GM19463 (cell line): ENCODE results near the gene IQCE.

Source experiments
- ATAC-seq: cut with Tn5 transposase; IDR thresholded peaks from one replicate; pipeline ENCODE4 v1.9.1; 2021; ENCODE audit warnings: mild to moderate bottlenecking, moderate library complexity; ENCODE audit not compliant: unreplicated experiment

The IQCE gene

DNA sequence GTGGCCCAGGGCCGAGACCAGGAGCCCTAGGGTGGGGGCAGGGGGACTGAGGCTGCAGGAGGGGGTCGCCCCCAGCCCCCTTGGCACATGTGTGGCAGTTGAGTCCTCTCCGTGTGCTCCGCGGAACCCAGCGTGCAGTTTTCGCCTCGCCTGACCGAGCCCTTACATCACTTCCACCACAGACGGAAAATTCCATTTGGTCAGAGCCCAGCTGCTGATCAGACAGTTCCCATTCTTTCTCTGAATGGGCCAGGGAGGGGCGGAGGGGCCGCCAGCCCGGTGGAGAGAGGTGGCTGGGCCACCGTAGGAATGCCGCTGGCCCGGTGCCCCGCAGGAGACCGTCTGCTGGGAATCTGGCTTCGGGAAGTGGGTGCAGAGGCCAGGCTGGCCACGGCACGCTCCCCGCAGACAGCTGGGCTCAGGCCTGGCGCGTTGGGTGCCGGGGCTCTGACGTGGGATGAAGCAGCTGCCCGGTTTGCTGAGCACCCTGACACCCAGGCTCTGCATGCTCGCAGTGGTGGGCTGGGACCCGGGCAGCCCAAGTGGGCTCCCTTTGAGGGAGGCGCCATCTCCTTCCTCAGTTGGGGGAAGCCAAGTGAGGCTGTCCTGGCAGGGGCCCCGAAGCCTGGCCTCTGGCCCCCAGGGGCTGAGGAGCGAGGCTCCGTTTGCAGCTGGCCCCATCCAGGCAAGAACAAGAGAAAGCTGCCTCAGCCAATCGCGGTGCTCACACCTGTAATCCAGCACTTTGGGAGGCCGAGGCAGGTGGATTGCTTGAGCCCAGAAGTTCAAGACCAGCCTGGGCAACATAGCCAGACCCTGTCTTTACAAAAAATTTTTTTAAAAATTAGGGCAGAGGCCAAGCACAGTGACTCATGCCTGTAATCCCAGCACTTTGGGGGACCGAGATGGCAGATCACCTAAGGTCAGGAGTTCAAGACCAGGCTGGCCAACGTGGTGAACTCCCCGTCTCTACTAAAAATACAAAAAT, 82.9 kb downstream of the IQCE start:
- peak; percentile 46 for ATAC-seq

DNA sequence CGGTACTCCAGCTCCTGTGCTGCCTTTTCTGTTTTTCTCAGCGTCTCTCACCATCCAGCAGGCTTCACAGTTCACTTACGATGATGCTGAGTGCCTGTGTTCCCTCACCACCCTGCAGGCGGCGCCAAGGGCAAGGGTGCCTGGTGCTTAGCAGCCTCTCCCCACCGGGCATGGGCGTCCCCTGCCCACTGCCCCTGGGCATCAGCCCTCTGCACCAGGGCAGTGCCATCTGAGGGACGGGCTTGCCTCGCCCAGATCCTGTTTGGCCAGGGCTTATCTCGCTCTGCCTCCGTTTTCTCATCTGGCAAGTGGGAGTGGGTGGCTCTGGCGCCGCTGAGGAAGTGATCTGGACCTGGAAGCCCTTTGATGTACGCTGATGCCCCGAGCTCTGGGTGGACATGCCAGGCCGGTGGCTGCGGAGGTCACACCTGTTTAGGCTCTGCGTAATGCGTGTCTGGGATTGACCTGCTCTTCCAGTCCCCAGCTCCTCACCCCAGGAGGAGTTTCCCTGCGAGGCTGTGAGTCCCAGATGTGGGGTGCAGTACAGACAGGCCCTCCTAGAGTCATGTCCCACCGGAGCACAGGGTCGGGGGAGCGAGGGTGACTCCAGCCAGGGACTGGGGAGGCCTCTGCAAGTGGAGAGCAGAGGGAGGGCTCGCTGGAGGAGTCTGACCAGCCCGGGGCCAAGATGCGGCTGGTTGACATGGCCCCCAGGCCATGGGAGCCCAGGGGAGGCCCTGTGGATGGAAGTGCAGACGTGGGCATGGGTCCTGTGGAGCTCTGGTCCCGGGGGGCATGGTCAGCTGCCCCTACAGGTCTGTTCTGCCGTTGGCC, 84.8 kb downstream of the IQCE start:
- no peak for ATAC-seq

DNA sequence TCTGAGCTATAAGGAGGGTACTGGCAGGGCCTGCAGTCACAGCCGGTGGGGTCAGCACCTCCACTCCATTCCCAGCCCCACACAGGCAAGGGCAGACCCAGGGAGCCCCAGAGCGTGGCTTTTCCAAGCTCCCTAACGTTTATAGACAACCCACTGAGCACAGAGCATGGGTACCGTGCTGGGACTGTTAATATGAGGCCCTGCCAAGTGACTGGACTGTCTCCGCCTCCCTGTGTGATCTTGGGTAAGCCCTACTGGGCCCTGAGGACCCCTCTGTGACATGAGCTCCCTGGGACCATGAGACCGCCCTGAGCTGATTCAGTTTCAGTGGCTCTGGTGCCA, 85.4 kb downstream of the IQCE start:
- ATAC-seq, result no peak

DNA sequence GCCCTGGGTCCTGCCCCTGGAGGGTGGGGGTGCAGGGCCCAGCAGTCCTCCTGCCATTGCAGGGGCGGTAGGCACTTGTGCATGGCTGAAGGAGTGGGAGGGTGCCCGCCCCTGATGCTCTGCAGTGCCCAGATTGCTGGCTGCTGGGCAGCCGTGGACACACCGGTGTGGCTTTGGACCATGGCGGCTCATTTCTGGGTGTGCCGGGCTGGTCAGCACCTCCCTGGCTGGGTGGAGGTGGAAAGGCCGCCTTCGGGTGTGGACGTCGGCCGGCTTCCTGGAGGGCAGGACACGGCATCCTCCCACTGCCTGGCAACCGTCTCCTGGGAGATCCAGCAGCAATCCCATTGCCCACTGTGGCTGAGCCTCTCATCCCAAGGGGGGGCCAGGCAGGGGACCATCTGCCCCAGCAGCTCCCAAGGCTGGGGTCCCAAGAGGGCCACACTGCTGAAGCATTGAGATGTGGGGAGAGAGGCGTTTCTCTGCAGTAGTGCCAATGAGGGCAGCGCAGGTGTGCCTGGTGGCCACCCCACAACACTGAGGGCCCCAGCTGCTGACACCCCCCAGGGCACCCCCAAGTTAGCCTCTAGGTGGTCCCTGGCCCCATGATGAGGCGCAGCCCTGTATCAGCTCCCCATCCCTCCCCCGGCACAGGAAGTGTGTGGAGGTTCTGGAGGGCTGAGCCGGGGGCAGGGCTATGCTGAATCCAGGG, 85.9 kb downstream of the IQCE start:
- peak; percentile 25 for ATAC-seq

DNA sequence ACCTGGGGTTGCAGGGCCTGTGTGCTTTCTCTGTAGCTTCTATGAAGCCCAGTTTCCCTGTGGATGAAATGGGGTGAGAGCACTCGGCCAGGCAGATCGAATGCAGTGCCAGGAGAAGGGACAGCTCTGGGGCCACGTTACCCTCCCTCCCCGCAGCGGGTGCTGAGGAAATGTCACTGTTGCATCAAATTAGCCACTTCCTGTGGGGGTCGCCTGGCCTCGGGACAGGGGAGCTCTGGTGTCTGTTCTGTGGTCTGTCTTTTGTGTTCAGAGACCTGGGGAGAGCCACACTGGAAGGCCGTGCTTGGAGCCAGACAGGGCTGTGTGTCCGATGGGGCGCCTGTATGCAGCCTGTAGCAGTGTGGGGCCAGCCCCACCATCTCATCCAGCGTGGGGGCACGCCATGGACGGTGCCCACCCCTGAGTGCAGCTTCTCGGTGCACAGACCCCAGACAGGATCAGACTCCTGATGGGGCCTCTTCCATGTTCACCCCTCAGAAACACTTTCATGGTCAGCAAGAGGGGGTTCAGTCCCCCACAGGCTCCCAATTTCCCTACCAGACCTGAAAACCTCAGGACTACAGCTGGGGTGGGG, 86.6 kb downstream of the IQCE start:
- peak; percentile 54 for ATAC-seq

DNA sequence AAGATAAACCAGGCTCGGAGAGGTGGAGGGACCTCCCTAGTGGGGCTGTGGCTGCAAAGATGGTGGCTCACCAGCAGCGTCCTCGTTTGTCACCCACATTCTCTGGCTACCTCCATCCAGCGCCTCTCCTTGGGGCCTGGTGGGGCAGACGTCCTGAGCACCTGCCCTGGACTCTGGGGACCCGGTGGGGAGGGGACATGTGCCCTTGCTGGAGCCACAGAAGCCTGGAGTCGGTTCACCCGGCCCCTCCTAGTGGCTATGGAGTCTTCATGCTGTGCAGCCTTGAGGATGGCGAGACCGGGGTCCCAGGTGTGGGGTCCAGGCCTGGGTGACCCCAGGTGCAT, 87.5 kb downstream of the IQCE start:
- no peak for ATAC-seq

DNA sequence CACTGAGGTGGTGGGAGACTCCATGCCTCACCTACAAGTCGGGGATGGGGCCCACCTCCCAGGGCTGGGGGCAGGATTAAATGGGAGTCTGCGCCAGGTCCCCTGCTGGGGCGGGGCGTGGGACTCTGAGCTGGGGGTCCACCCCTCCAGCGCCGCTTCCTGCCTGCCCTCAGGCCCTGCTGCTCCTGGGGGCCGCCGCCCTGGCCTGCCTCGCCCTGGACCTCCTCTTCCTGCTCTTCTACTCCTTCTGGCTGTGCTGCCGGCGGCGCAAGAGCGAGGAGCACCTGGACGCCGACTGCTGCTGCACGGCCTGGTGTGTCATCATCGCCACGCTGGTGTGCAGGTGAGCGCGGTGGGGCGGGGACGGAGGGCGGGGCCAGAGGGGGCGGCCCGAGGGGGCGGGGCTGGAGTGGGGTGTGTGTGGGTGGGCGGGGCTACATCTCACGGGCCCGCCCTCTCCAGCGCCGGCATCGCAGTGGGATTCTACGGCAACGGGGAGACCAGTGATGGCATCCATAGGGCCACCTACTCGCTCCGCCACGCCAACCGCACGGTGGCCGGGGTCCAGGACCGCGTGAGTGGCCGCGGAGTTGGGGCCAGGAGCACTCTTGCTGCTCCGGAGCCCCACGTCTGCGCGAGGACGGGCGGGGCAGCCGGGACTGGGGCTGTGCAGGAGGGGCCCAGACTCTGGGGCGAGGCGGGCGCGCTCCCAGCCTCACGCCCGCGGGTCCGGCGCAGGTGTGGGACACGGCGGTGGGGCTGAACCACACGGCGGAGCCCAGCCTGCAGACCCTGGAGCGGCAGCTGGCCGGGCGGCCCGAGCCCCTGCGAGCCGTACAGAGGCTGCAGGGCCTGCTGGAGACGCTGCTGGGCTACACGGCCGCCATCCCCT, 88.1 kb downstream of the IQCE start:
- ATAC-seq, result no peak

DNA sequence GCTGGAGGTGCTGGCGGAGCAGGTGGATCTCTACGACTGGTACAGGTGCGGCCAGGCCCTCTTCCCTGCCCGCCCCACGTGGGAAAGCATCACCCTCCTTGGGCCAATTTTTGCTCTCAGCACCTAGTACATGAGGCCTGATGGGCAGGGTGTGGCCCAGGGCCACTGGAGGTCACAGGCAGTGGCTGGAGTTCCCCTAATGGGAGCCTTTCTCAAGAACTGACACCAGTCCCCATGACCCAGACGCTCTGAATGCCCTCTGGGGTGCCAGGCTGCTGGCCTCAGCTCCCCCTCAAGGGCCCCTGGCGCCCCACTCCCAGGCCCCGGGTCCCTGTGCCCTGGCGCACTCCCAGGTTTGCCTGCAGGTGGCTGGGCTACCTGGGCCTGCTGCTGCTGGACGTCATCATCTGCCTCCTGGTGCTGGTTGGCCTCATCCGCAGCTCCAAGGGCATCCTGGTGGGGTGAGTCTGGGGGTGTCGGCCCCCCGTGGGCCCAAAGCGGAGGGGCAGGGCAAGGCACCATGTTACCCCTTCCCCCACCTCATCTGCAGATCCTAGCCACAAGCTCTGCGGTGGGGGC, 88.9 kb downstream of the IQCE start:
- no peak for ATAC-seq

DNA sequence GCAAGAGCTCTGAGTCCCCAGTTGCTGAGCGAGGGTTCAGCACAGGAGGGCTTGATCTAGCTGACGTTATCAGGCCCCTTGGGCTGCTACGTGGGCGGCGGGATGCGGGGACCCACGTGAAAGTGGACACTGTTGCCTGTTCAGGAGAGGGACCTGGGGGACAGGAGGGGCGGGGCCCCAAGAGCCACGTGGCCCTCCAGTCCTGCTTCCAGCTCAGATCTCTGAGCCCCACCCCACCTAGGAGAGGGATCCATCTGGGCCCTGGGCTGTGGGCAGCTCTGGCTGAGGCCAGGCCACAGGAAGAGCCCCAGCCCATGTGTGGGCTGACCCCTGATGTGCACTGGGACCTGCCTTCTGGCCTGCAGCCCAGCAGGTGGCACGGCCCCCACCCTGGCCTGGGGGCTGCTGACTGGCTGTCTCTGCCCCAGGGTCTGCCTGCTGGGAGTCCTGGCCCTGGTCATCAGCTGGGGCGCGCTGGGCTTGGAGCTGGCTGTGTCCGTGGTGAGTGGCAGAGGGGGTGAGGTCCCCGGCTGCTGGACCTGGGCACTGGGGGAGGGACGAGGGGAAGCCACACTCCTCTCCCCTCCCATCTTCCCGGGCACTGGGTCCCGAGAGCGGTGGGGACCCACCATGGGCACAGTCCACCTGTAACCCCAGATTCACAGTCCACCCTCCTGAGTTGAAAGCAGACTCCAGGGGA, 90.5 kb downstream of the IQCE start:
- no peak for ATAC-seq

DNA sequence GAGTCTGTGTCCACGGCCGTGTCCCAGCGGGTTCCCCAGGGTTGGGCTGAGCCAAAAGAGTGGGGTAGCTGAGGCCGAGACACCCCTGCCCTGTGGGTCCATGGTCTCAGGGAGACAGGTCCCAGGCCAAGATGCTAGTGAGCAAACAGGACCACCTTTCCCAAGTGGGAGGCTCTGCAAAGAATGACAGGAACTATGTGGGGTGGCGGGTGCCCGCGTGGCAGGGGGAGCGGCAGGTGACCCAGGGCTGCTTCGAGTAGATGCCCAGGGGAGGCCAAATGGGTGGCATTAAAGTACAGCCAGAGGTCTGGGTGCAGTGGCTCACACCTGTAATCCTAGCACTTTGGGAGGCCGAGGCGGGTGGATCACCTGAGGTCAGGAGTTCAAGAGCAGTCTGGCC, 91.2 kb downstream of the IQCE start:
- no peak for ATAC-seq

DNA sequence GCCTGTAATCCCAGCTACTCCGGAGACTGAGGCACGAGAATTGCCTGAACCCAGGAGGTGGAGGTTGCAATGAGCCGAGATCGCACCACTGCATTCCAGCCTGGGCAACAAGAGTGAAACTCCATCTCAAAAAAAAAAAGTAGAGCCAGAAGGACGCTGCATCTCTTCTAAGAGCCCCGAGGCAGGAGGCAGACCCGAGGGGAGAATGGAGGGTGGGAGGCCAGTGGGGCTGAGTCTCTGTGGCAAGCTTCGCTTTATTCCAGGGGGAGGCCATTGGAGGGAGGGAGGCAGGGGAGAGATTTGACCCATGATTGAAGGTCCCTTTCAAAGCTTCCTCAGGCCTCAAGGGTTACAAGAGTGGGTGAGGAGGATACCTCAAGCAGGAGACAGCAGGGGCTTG, 91.7 kb downstream of the IQCE start:
- ATAC-seq, result no peak

DNA sequence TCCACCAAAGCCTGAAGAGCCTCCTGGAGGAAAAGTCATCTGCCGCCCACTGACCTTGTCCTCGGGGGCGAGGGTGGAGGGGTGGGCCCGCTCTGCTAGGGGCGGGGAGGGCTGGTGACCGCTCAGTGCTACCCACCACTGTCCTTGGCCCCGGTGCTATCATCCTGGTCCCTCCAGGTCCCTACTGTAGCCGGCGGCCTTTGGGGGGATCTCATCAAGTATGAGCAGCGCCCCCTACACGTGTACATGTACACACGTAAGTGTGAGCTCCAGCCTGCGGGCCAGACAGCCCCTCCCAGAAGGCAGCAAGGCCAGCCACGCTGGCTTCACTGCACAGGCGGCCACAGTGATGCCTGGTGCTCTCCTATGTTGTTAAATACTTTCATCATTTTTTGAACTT, 92.6 kb downstream of the IQCE start:
- no peak for ATAC-seq

DNA sequence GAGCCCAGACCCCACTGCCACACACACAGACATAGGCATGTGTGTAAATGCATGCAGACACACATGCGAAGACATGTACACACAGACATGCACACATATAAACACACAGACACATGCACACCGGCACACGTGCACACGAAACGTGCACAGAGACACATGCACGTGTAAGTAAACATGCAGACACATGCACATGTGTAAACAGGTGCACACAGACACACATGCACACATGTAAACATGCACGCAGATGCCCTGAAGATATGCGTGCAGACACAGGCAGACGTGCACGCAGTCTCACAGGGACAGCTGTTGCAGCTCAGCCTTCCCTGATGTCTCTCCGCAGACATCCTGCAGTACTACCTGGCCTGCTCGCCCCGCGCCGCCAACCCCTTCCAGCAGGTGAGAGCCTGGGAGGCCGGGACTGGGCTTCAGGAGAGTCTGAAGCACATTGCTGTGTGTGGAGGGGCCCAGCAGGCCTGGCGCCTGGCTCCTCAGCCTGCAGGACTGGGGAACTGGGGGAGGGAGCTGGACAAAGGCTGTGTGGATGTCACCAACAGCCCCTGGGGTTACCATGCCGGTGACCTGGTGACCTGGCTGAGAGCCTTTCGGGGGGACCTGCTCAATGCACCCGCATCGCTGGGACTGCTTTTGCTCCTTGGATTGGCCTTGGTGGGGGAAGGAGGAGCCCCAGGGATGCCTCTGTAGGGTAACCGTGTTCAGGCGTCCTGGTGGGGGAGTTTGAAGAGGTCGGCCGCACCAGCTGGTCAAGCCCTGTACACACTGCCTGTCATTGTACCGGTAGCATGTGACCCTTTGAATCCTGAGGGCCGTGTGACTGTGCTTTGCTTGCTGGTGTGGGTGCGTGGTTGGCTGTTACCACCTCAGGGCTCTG, 93.3 kb downstream of the IQCE start:
- no peak for ATAC-seq

DNA sequence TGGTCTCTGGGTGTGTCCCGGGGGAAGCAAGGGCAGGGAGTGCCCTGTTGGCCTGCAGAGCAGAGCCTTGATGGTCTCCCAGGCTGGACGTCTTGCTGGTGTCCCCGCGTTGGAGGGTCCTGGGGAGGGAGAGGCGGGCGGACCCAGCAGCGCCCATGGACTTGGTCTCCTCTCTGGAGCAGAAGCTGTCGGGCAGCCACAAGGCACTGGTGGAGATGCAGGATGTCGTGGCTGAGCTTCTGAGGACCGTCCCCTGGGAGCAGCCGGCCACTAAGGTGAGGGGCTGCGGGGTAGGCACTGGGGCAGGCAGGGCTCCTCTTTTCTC, 93.9 kb downstream of the IQCE start:
- no peak for ATAC-seq

DNA sequence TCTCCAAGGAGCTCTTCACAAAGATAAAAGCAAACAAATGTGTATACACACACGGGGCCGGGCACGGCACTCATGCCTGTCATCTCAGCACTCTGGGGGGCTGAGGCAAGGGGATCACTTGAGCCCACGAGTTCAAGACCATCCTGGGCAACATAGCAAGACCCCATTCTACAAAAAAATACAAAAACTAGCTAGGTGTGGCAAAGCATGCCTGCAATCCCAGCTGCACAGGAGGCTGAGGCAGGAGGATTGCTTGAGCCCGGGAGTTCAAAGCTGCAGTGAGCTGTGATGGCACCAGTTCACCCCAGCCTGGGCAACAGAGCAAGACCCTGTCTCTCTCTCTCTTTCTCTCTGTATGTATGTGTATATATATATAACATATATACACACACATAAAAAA, 95.3 kb downstream of the IQCE start:
- no peak for ATAC-seq

DNA sequence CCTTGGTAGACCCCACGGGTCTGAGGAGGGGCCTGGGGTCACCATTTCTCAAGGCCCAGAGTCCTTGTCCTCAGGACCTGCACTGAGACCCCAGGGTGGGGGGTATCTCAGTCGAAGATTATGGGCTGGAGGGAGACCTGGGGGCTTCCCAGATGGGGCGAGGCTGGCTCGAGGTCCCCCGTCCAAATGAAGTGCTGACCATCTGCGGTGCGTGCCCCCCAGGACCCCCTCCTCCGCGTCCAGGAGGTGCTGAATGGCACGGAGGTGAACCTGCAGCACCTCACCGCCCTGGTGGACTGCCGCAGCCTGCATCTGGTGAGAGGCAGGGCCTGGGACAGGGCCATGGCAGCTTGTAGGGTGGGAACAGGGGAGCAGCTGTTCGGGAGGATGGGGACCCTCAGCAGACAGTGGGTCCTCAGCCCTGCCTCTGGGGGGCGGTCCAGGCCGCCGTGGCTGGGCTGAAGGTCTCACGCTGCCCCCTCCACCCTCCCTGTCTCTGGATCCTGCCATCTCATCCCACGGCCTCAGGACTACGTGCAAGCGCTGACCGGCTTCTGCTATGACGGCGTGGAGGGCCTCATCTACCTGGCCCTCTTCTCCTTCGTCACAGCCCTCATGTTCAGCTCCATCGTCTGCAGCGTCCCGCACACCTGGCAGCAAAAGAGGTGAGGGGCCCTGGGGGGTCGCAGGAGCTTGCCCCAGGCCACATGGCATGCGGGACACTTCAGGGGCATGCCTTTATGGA, 97.3 kb downstream of the IQCE start:
- ATAC-seq, result no peak

DNA sequence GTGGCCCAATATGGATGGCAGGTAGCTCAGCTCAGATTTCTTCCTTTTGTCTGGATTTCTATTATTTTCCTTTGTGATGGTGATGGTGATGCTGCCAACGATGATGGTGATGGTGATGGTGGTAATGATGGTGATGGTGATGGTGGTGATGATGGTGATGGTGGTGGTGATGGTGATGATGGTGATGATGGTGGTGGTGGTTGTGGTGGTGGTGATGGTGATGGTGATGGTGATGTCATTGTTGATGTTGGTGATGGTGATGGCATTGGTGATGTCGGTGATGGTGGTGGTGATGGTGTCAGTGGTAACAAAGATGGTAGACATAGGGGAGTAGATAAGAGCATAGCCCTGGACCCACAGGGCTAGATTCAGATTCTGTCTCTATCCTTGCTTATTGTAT, 98.4 kb downstream of the IQCE start:
- ATAC-seq, result no peak
